ENCODE data around the gene IQSEC2. TPM values are rescaled to one million over a fixed set of nuclear protein-coding genes. Genes with fewer than 3 reads are reported as not detected.

Gene IQSEC2
- total and polyA plus RNA-seq, 2 experiments from 2014 or later: 6.0 to 10.2 TPM

- 86 to 100% methylated on average over 1 of the region's 1 CpG for WGBS, 2 experiments (ENCODE audit: low coverage in 1 of 2, low lambda C conversion rate in 2 of 2, missing lambda C conversion rate in 2 of 2)
- no peaks in the 10 kb centered on the region for H3K9me2 ChIP-seq (ENCODE audit: insufficient read depth)
- no peak overlapping the region for H3K4me3 ChIP-seq
- no peaks in the 10 kb centered on the region for H3K4me1 ChIP-seq (ENCODE audit: insufficient read depth)
- no peak overlapping the region for H2AFZ ChIP-seq
- H3K79me2 ChIP-seq (ENCODE audit: insufficient read depth): no peaks in the 10 kb centered on the region
- no peaks in the 10 kb centered on the region for H3K27me3 ChIP-seq (replicated peaks; ENCODE audit: insufficient read depth)
- TF ChIP-seq EZH2 (IDR thresholded peaks at IDR 0.05; ENCODE audit: insufficient read depth, poor library complexity, severe bottlenecking) (no peak), EZH2phosphoT487 (IDR thresholded peaks at IDR 0.05; ENCODE audit: insufficient read depth, low read depth) (no peak)
- in situ Hi-C loops (cut with MboI): no loop called here
- H3K9me3 ChIP-seq (ENCODE audit: low read depth): no peaks in the 10 kb centered on the region
- no peaks in the 10 kb centered on the region for H4K20me1 ChIP-seq (ENCODE audit: insufficient read depth)
- no peak overlapping the region for H3K4me2 ChIP-seq (ENCODE audit: unreplicated experiment)
- no peak overlapping the region for H3K27ac ChIP-seq
- no peaks in the 10 kb centered on the region for H3F3A ChIP-seq (ENCODE audit: insufficient read depth)
- no peak overlapping the region for H3K9ac ChIP-seq
- H3K36me3 ChIP-seq (ENCODE audit: low read depth): no peaks in the 10 kb centered on the region
- DNase-seq: peak; percentile 10
These were observed 36.8 kb downstream of the IQSEC2 start for GRCh38 chrX:53244610-53245009.

- no peak overlapping the region for H2AFZ ChIP-seq
- no peaks in the 10 kb centered on the region for H3K79me2 ChIP-seq (ENCODE audit: insufficient read depth)
- no peaks in the 10 kb centered on the region for H3K4me1 ChIP-seq (ENCODE audit: insufficient read depth)
- H3K9me3 ChIP-seq (ENCODE audit: low read depth): no peaks in the 10 kb centered on the region
- H3K9ac ChIP-seq: no peak overlapping the region
- no peak overlapping the region for H3K4me3 ChIP-seq
- WGBS, 2 experiments (ENCODE audit: low coverage in 1 of 2, low lambda C conversion rate in 2 of 2, missing lambda C conversion rate in 2 of 2): 91 to 94% methylated on average over 3 to 4 of the region's 4 CpGs
- no peaks in the 10 kb centered on the region for H3K9me2 ChIP-seq (ENCODE audit: insufficient read depth)
- H3K4me2 ChIP-seq (ENCODE audit: unreplicated experiment): no peak overlapping the region
- no peaks in the 10 kb centered on the region for H4K20me1 ChIP-seq (ENCODE audit: insufficient read depth)
- no peak overlapping the region for H3K27ac ChIP-seq
- no peak for DNase-seq
- no peaks in the 10 kb centered on the region for H3K36me3 ChIP-seq (ENCODE audit: low read depth)
- H3F3A ChIP-seq (ENCODE audit: insufficient read depth): no peaks in the 10 kb centered on the region
- no peak for TF ChIP-seq EZH2 (IDR thresholded peaks at IDR 0.05; ENCODE audit: insufficient read depth, poor library complexity, severe bottlenecking)
- TF ChIP-seq EZH2phosphoT487 (IDR thresholded peaks at IDR 0.05; ENCODE audit: insufficient read depth, low read depth): no peak
- H3K27me3 ChIP-seq (replicated peaks; ENCODE audit: insufficient read depth): no peaks in the 10 kb centered on the region
- in situ Hi-C loops (cut with MboI): no loop called here
These were observed 39.1 kb downstream of the IQSEC2 start for GRCh38 chrX:53242310-53242709.

GRCh38 chrX:53241558-53241957 is 39.8 kb downstream of the IQSEC2 start:
- no peaks in the 10 kb centered on the region for H3K9me3 ChIP-seq (ENCODE audit: low read depth)
- H3K27ac ChIP-seq: no peak overlapping the region
- H3K4me1 ChIP-seq (ENCODE audit: insufficient read depth): no peaks in the 10 kb centered on the region
- 88% methylated on average over 3 to 7 of the region's 7 CpGs for WGBS, 2 experiments (ENCODE audit: low coverage in 1 of 2, low lambda C conversion rate in 2 of 2, missing lambda C conversion rate in 2 of 2)
- no peaks in the 10 kb centered on the region for H4K20me1 ChIP-seq (ENCODE audit: insufficient read depth)
- no peak overlapping the region for H2AFZ ChIP-seq
- no peaks in the 10 kb centered on the region for H3K36me3 ChIP-seq (ENCODE audit: low read depth)
- H3K79me2 ChIP-seq (ENCODE audit: insufficient read depth): no peaks in the 10 kb centered on the region
- no peak for DNase-seq
- no peaks in the 10 kb centered on the region for H3K9me2 ChIP-seq (ENCODE audit: insufficient read depth)
- H3K9ac ChIP-seq: no peak overlapping the region
- TF ChIP-seq EZH2 (IDR thresholded peaks at IDR 0.05; ENCODE audit: insufficient read depth, poor library complexity, severe bottlenecking) (no peak), EZH2phosphoT487 (IDR thresholded peaks at IDR 0.05; ENCODE audit: insufficient read depth, low read depth) (no peak)
- H3K27me3 ChIP-seq (replicated peaks; ENCODE audit: insufficient read depth): no peaks in the 10 kb centered on the region
- H3F3A ChIP-seq (ENCODE audit: insufficient read depth): no peaks in the 10 kb centered on the region
- in situ Hi-C loops (cut with MboI): no loop called here
- H3K4me3 ChIP-seq: no peak overlapping the region
- no peak overlapping the region for H3K4me2 ChIP-seq (ENCODE audit: unreplicated experiment)

GRCh38 chrX:53239474-53239873 is 41.9 kb downstream of the IQSEC2 start:
- WGBS, 2 experiments (ENCODE audit: low coverage in 1 of 2, low lambda C conversion rate in 2 of 2, missing lambda C conversion rate in 2 of 2): 73 to 82% methylated on average over 6 of the region's 6 CpGs
- Histone ChIP-seq H3F3A (ENCODE audit: insufficient read depth) (no peaks in the 10 kb centered on the region), H4K20me1 (ENCODE audit: insufficient read depth) (no peaks in the 10 kb centered on the region), H3K4me2 (ENCODE audit: unreplicated experiment) (no peak overlapping the region), H3K36me3 (ENCODE audit: low read depth) (no peaks in the 10 kb centered on the region), H3K9me2 (ENCODE audit: insufficient read depth) (no peaks in the 10 kb centered on the region), H3K9ac (no peak overlapping the region), H3K27ac (no peak overlapping the region), H3K79me2 (ENCODE audit: insufficient read depth) (no peaks in the 10 kb centered on the region), H3K4me1 (ENCODE audit: insufficient read depth) (no peaks in the 10 kb centered on the region), H3K9me3 (ENCODE audit: low read depth) (no peaks in the 10 kb centered on the region), H2AFZ (no peak overlapping the region), H3K27me3 (replicated peaks; ENCODE audit: insufficient read depth) (no peaks in the 10 kb centered on the region), H3K4me3 (no peak overlapping the region)
- DNase-seq: no peak
- no peak for TF ChIP-seq EZH2phosphoT487 (IDR thresholded peaks at IDR 0.05; ENCODE audit: insufficient read depth, low read depth)
- TF ChIP-seq EZH2 (IDR thresholded peaks at IDR 0.05; ENCODE audit: insufficient read depth, poor library complexity, severe bottlenecking): no peak
- in situ Hi-C loops (cut with MboI): no loop called here

- no peaks in the 10 kb centered on the region for H3K4me1 ChIP-seq (ENCODE audit: insufficient read depth)
- no peak overlapping the region for H3K4me2 ChIP-seq (ENCODE audit: unreplicated experiment)
- no peaks in the 10 kb centered on the region for H3K36me3 ChIP-seq (ENCODE audit: low read depth)
- 71 to 84% methylated on average over 5 to 10 of the region's 10 CpGs for WGBS, 2 experiments (ENCODE audit: low coverage in 1 of 2, low lambda C conversion rate in 2 of 2, missing lambda C conversion rate in 2 of 2)
- H3K79me2 ChIP-seq (ENCODE audit: insufficient read depth): no peaks in the 10 kb centered on the region
- no peak overlapping the region for H2AFZ ChIP-seq
- TF ChIP-seq EZH2phosphoT487 (IDR thresholded peaks at IDR 0.05; ENCODE audit: insufficient read depth, low read depth) (no peak), EZH2 (IDR thresholded peaks at IDR 0.05; ENCODE audit: insufficient read depth, poor library complexity, severe bottlenecking) (no peak)
- no peak overlapping the region for H3K4me3 ChIP-seq
- in situ Hi-C loops (cut with MboI): no loop called here
- no peaks in the 10 kb centered on the region for H3K9me3 ChIP-seq (ENCODE audit: low read depth)
- no peak overlapping the region for H3K27ac ChIP-seq
- no peaks in the 10 kb centered on the region for H3F3A ChIP-seq (ENCODE audit: insufficient read depth)
- no peaks in the 10 kb centered on the region for H4K20me1 ChIP-seq (ENCODE audit: insufficient read depth)
- no peaks in the 10 kb centered on the region for H3K27me3 ChIP-seq (replicated peaks; ENCODE audit: insufficient read depth)
- no peaks in the 10 kb centered on the region for H3K9me2 ChIP-seq (ENCODE audit: insufficient read depth)
- DNase-seq: no peak
- no peak overlapping the region for H3K9ac ChIP-seq
These were observed 44.3 kb downstream of the IQSEC2 start for GRCh38 chrX:53237056-53237455.
